ENCODE measurements around the gene KATNAL2. TPM values are rescaled to one million over a fixed set of nuclear protein-coding genes. Genes with fewer than 3 reads are reported as not detected.
"Not testable (repeated sequence)": the region's sequence is repeated elsewhere in the genome, so short reads cannot be mapped to it uniquely, and the experiment has no call there.

KATNAL2 gene
- polyA plus RNA-seq, 1 of the 3 experiments (the other 2 are of a cell fraction), result 6.5 TPM

GRCh38 chr18:47028738-47029137 is 111.3 kb downstream of the KATNAL2 start:
- H3K79me2 ChIP-seq (ENCODE audit: insufficient read depth); H3K36me3 ChIP-seq (replicated peaks in 1 of 2; ENCODE audit: control insufficient read depth in 1 of 2, insufficient read depth in 2 of 2, low read length in 1 of 2); CTCF ChIA-PET; H3K27me3 ChIP-seq (ENCODE audit: insufficient read depth); H3K27ac ChIP-seq (ENCODE audit: low read depth in 2 of 2, low read length in 1 of 2); H3K4me3 ChIP-seq (ENCODE audit: low read depth in 2 of 2, low read length in 1 of 2); H4K20me1 ChIP-seq (ENCODE audit: insufficient read depth); H3F3A ChIP-seq (replicated peaks; ENCODE audit: insufficient read depth); H3K4me1 ChIP-seq (ENCODE audit: control insufficient read depth in 1 of 2, insufficient read depth in 2 of 2, low read depth in 1 of 2, low read length in 1 of 2); H3K9me3 ChIP-seq; DNase-seq; H3K4me2 ChIP-seq; H3K9me2 ChIP-seq; H3K9ac ChIP-seq; H2AFZ ChIP-seq (ENCODE audit: low read depth); POLR2A ChIA-PET: not testable (repeated sequence)
- WGBS (ENCODE audit: low lambda C conversion rate), result no CpG with 5 or more reads among the region's 29 CpGs

- H3K27ac ChIP-seq (ENCODE audit: low read depth in 2 of 2, low read length in 1 of 2); H3K79me2 ChIP-seq (ENCODE audit: insufficient read depth); H3K4me3 ChIP-seq (ENCODE audit: low read depth in 2 of 2, low read length in 1 of 2); H3K9ac ChIP-seq; DNase-seq; H3K27me3 ChIP-seq (ENCODE audit: insufficient read depth); H3K9me2 ChIP-seq; H3K36me3 ChIP-seq (replicated peaks in 1 of 2; ENCODE audit: control insufficient read depth in 1 of 2, insufficient read depth in 2 of 2, low read length in 1 of 2); H3K4me1 ChIP-seq (ENCODE audit: control insufficient read depth in 1 of 2, insufficient read depth in 2 of 2, low read depth in 1 of 2, low read length in 1 of 2); CTCF ChIA-PET; H4K20me1 ChIP-seq (ENCODE audit: insufficient read depth); H3F3A ChIP-seq (replicated peaks; ENCODE audit: insufficient read depth); H3K9me3 ChIP-seq; H3K4me2 ChIP-seq; H2AFZ ChIP-seq (ENCODE audit: low read depth); POLR2A ChIA-PET: not testable (repeated sequence)
- WGBS (ENCODE audit: low lambda C conversion rate), result no CpG with 5 or more reads among the region's 55 CpGs
Observed at GRCh38 chr18:47029684-47030353, 112.4 kb downstream of the KATNAL2 start.

- H3K9me3 ChIP-seq; H3K4me1 ChIP-seq (ENCODE audit: control insufficient read depth in 1 of 2, insufficient read depth in 2 of 2, low read depth in 1 of 2, low read length in 1 of 2); H3K9ac ChIP-seq; H3K27me3 ChIP-seq (ENCODE audit: insufficient read depth); H3K27ac ChIP-seq (ENCODE audit: low read depth in 2 of 2, low read length in 1 of 2); H2AFZ ChIP-seq (ENCODE audit: low read depth); DNase-seq; H3F3A ChIP-seq (replicated peaks; ENCODE audit: insufficient read depth); H3K4me2 ChIP-seq; H3K9me2 ChIP-seq; H3K4me3 ChIP-seq (ENCODE audit: low read depth in 2 of 2, low read length in 1 of 2); POLR2A ChIA-PET; H3K79me2 ChIP-seq (ENCODE audit: insufficient read depth); H3K36me3 ChIP-seq (replicated peaks in 1 of 2; ENCODE audit: control insufficient read depth in 1 of 2, insufficient read depth in 2 of 2, low read length in 1 of 2); H4K20me1 ChIP-seq (ENCODE audit: insufficient read depth): not testable (repeated sequence)
- WGBS (ENCODE audit: low lambda C conversion rate), result 59% methylated on average over 3 of the region's 12 CpGs
- CTCF ChIA-PET, result interaction anchor here (1.0 kb wide), 1 partner anchor 79 kb away, joined by 5 read pairs; no protein-coding TSS in a partner anchor
Observed at GRCh38 chr18:47030887-47031286, 113.5 kb downstream of the KATNAL2 start.

DNA sequence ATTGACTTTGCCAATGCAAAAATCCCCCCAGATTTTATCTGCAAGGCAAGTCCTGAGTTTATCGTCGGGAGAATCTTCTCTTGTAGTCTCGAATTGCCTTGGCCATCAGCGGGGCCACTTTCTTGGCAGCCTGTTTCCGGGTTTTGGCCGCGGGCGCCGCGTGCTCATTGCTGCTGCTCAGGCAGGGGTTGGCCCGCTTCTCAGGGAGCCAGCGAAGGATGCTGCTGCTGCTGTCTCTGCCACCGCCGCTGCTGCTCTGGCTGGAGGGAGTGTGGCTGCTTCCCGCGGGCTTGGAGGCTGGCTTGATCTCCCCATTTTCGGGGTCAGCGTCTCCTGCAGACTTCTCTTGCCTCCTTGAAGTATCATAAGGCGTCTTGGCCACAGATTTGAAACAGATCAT is 115.5 kb downstream of the KATNAL2 start:
- CTCF ChIA-PET, result interaction anchor here (1.1 kb wide), 2 partner anchors 9 to 18 kb away, joined by 3 read pairs; no protein-coding TSS in a partner anchor

GRCh38 chr18:47034591-47034990 is 117.2 kb downstream of the KATNAL2 start:
- H3F3A ChIP-seq (replicated peaks; ENCODE audit: insufficient read depth); H3K27me3 ChIP-seq (ENCODE audit: insufficient read depth); H3K4me3 ChIP-seq (ENCODE audit: low read depth in 2 of 2, low read length in 1 of 2); H3K36me3 ChIP-seq (replicated peaks in 1 of 2; ENCODE audit: control insufficient read depth in 1 of 2, insufficient read depth in 2 of 2, low read length in 1 of 2); H2AFZ ChIP-seq (ENCODE audit: low read depth); H3K4me2 ChIP-seq; DNase-seq; H3K9me2 ChIP-seq; H3K79me2 ChIP-seq (ENCODE audit: insufficient read depth); H4K20me1 ChIP-seq (ENCODE audit: insufficient read depth); H3K27ac ChIP-seq (ENCODE audit: low read depth in 2 of 2, low read length in 1 of 2); H3K9ac ChIP-seq; H3K9me3 ChIP-seq; H3K4me1 ChIP-seq (ENCODE audit: control insufficient read depth in 1 of 2, insufficient read depth in 2 of 2, low read depth in 1 of 2, low read length in 1 of 2); POLR2A ChIA-PET: not testable (repeated sequence)
- CTCF ChIA-PET, result interaction anchor here (0.7 to 2.0 kb wide), 2 partner anchors 17 to 84 kb away, joined by 4 to 5 read pairs; no protein-coding TSS in a partner anchor
- WGBS (ENCODE audit: low lambda C conversion rate), result 73% methylated on average over 3 of the region's 28 CpGs

More for the DNA sequence above, 115.5 kb downstream of the KATNAL2 start:
- Histone ChIP-seq H3K27ac (ENCODE audit: low read depth in 2 of 2, low read length in 1 of 2) (no peak overlapping the region), H3K4me2 (no peak overlapping the region), H3K36me3 (replicated peaks in 1 of 2; ENCODE audit: control insufficient read depth in 1 of 2, insufficient read depth in 2 of 2, low read length in 1 of 2) (no peaks in the 10 kb centered on the region), H3K9ac (no peak overlapping the region), H3K79me2 (ENCODE audit: insufficient read depth) (no peaks in the 10 kb centered on the region), H4K20me1 (ENCODE audit: insufficient read depth) (no peaks in the 10 kb centered on the region), H3K4me1 (ENCODE audit: control insufficient read depth in 1 of 2, insufficient read depth in 2 of 2, low read depth in 1 of 2, low read length in 1 of 2) (no peaks in the 10 kb centered on the region), H2AFZ (ENCODE audit: low read depth) (no peak overlapping the region), H3K4me3 (ENCODE audit: low read depth in 2 of 2, low read length in 1 of 2) (no peak overlapping the region), H3F3A (replicated peaks; ENCODE audit: insufficient read depth) (no peaks in the 10 kb centered on the region), H3K9me2 (no peaks in the 10 kb centered on the region), H3K9me3 (no peaks in the 10 kb centered on the region), H3K27me3 (ENCODE audit: insufficient read depth) (no peaks in the 10 kb centered on the region)
- 82% methylated on average over 18 of the region's 19 CpGs for WGBS (ENCODE audit: low lambda C conversion rate)
- no peak for DNase-seq
- TF ChIP-seq MXI1 (IDR thresholded peaks at IDR 0.05; ENCODE audit: low read depth, low read length) (no peak), FOXM1 (IDR thresholded peaks at IDR 0.05; ENCODE audit: low read depth) (no peak), MEF2A (IDR thresholded peaks at IDR 0.05; ENCODE audit: borderline replicate concordance, low read depth) (no peak), RCOR1 (IDR thresholded peaks at IDR 0.05; ENCODE audit: low read length) (no peak), RFX5 (IDR thresholded peaks at IDR 0.05; ENCODE audit: low read length) (no peak), FOXJ3 (CRISPR knock-in tag; IDR thresholded peaks at IDR 0.05) (no peak), TCF12 (IDR thresholded peaks at IDR 0.05) (no peak)
- TF ChIP-seq, protein P1, sequence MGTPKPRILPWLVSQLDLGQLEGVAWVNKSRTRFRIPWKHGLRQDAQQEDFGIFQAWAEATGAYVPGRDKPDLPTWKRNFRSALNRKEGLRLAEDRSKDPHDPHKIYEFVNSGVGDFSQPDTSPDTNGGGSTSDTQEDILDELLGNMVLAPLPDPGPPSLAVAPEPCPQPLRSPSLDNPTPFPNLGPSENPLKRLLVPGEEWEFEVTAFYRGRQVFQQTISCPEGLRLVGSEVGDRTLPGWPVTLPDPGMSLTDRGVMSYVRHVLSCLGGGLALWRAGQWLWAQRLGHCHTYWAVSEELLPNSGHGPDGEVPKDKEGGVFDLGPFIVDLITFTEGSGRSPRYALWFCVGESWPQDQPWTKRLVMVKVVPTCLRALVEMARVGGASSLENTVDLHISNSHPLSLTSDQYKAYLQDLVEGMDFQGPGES (IDR thresholded peaks at IDR 0.05; ENCODE audit: low read depth, low read length), result no peak
- POLR2A ChIA-PET, result no interaction called here
